Activated CD4-positive, alpha-beta T cell treated with anti-CD3 and anti-CD28 coated beads, Interleukin-2, amount 50 U/mL, for 16 hours (primary cell): ENCODE measurements around the gene SHMT2.

ENCODE experiments used
- DNase-seq: peaks from one replicate; pipeline ENCODE4 v3.0.0-alpha.2; 2020

SHMT2 gene

DNA sequence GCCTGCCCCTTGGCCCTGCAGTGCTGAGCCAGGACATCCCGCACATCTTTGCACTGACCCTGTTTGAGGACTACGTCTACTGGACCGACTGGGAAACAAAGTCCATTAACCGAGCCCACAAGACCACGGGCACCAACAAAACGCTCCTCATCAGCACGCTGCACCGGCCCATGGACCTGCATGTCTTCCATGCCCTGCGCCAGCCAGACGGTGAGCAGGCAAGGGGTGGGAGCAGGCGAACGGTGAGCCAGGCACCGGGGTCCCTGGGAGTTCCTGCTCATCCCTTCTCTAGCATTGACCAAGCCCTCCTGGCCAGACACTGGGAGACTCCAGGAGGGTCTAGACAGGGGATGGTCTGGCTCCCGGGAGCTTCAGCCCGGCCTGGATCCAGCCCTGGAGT is 30.3 kb upstream of the SHMT2 start:
- DNase-seq: no peak

DNA sequence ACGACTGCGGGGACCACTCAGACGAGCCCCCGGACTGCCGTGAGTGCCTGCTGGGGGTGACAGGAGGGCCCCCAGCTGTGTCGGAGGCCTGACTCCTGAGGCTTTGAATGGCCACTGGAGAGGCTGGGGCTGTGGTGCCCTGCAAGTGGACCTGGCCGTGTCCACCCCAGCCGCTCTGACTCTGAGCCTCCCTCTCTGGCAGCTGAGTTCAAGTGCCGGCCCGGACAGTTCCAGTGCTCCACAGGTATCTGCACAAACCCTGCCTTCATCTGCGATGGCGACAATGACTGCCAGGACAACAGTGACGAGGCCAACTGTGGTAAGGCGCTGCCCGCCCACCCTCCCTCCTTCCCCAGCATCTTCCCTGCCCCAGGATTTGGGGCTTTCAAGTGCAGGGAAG is 29.0 kb upstream of the SHMT2 start:
- no peak for DNase-seq

GRCh38 chr12:57201219-57201618 is 28.3 kb upstream of the SHMT2 start:
- no peak for DNase-seq

DNA sequence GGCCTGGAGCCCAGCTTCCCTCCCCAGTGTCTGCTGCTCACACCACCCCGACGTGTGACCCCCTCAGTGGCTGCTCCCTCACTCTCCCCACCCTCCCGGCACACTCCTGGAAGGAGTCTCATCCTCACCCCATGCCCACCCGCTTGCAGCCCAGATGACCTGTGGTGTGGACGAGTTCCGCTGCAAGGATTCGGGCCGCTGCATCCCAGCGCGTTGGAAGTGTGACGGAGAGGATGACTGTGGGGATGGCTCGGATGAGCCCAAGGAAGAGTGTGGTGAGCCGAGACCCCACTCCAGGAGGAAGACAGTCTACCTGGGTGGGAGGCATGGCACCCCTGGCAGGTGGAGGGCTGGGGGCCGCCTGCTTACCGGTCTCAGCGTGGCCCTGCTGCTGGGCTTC is 27.9 kb upstream of the SHMT2 start:
- DNase-seq: no peak

DNA sequence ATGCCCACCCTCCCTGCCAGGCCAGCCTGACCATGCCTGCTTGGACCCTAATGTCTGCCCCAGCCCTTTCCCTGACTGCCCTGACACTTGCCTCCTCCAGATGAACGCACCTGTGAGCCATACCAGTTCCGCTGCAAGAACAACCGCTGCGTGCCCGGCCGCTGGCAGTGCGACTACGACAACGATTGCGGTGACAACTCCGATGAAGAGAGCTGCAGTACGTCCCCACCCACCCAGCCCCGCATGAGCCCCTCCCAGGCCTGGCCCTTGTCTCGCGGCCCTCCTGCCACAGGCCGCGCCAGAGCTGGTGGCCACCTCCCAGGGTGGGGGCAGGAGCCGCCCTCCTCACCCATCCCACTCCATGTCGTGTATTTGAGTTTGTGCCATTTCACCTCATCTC is 27.2 kb upstream of the SHMT2 start:
- no peak for DNase-seq

- no peak for DNase-seq
Measured at GRCh38 chr12:57203201-57203600, 26.3 kb upstream of the SHMT2 start.

DNA sequence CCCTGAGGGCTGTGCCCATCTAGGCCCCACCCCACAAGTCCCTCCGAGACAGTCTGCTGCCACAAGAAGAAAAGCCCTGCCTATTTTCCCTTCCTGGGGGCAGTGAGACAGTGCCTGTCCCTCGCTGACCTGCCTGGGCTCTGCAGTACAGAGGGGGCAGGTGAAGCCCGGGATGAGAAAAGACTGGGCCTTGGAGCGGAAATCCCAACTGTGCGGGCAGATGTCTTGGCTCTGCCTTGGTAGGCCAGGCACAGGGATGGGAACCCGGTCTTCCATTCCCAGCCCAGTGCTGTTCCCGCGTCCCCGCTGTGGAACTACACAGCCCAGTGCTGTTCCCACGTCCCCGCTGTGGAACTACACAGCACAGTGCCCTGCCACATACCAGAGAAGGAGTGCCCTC is 25.7 kb upstream of the SHMT2 start:
- DNase-seq: no peak

GRCh38 chr12:57204454-57204853 is 25.1 kb upstream of the SHMT2 start:
- DNase-seq: no peak

- DNase-seq: no peak
Measured at GRCh38 chr12:57205186-57205585, 24.3 kb upstream of the SHMT2 start.

DNA sequence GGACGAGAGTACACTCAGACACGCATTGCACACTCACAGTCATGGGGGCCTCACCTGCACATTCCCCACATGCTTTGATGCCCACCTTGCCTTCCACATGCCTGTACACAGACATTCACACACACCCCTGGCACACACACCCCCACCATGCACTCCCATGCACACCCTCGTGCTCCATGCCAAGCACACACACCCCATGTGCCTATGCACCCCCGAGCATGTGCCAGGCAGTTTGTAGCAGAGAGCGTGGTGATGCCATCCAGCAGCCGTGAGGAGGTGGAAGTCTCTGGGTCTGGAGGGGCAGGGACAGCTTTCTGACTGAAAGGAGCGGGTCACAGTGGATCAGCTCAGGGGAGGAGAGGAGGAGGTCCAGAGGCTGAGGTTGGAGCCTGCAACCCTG is 23.6 kb upstream of the SHMT2 start:
- no peak for DNase-seq

DNA sequence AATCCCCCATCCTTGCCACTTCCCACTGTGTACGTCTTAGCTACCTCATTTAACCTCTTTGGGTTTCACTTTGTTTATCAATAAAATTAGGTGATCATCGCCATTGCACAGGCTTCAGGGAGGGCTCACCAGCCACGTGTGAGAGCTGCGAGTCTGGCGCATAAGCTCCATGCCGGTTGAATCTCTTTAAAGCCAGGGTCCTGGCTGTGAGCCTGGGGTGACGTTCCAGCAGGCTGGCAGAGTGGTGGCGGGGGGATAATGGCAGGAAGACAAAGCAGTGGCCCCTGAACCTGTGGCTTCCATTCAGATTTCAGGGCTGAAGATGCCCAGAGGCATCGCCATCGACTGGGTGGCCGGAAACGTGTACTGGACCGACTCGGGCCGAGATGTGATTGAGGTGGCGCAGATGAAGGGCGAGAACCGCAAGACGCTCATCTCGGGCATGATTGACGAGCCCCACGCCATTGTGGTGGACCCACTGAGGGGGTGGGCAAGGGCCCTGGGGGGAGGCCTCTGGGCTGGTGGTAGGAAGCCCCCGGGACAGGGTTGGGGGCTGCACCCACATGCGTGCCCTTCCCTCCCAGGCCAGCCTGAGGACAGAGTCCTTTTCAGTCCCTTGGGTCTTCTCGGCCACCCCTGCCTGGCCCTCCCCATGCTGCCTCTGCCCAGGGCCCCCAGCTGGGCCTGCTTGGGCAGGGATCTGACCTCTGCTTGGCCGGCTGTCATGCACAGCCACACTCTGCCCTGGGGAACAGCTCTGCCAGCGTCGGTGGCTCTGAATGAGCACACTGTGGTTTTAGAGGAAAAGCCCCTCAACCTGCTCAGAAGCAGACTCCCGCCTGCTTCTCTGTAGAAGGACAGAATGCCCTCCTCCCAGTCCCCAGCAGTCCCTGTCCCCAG is 21.5 kb upstream of the SHMT2 start:
- no peak for DNase-seq

DNA sequence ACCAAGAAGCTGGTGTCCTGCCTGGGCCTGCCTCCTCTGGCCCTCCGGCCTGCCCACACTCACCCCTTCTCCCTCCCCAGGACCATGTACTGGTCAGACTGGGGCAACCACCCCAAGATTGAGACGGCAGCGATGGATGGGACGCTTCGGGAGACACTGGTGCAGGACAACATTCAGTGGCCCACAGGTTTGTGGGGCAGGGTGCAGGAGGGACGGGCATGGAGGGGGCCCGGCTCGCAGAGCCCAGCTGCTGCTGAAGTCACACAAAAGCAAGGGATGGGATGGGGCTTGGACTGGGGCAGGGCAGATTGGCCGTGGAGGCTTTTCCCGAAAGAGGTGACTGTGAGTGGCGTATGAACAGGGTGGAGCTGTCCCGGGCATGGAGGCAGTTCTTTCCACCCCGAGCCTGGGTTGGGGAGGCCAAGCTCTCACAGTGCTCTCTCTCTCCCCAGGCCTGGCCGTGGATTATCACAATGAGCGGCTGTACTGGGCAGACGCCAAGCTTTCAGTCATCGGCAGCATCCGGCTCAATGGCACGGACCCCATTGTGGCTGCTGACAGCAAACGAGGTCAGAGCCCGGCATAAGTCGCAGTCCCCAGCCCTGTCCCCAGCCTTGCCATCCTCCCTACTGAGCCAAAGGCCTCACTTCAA is 20.8 kb upstream of the SHMT2 start:
- DNase-seq: no peak

DNA sequence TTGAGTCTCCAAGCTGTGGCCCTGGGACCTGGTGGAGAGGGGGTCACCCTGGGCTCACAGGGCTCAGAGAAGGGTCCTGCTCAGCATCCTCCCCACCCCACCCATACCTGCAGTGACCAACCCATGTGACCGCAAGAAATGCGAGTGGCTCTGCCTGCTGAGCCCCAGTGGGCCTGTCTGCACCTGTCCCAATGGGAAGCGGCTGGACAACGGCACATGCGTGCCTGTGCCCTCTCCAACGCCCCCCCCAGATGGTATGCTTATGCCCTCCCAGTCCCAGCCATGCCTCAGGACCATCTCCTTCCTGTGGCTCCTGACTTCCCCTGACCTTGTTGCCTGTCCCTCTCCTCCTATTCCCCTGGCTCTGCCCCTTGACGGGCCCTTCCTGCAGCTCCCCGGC is 19.6 kb upstream of the SHMT2 start:
- no peak for DNase-seq

DNA sequence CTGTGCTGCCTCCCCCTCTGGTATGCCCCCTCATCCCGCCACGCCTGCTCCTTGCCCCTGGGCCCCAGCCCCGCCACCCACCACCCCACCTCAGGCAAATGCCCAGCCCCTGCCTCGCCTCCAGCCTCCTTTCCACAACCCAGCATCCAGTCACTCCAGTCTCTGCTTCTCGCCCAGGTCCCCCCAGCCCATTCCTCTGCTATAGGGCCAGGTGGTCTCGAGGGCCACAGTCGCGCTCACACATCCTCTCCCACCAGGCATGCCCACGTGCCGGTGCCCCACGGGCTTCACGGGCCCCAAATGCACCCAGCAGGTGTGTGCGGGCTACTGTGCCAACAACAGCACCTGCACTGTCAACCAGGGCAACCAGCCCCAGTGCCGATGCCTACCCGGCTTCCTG is 19.1 kb upstream of the SHMT2 start:
- no peak for DNase-seq

- no peak for DNase-seq
Measured at GRCh38 chr12:57210926-57211692, 18.4 kb upstream of the SHMT2 start.

- no peak for DNase-seq
Measured at GRCh38 chr12:57211791-57212700, 17.5 kb upstream of the SHMT2 start.

GRCh38 chr12:57212701-57213057 is 16.8 kb upstream of the SHMT2 start:
- no peak for DNase-seq

GRCh38 chr12:57213058-57213715 is 16.3 kb upstream of the SHMT2 start:
- DNase-seq: peak; percentile 85

- DNase-seq: no peak
Measured at GRCh38 chr12:57213763-57214397, 15.6 kb upstream of the SHMT2 start.

GRCh38 chr12:57214398-57214781 is 15.1 kb upstream of the SHMT2 start:
- peak; percentile 73 for DNase-seq

DNA sequence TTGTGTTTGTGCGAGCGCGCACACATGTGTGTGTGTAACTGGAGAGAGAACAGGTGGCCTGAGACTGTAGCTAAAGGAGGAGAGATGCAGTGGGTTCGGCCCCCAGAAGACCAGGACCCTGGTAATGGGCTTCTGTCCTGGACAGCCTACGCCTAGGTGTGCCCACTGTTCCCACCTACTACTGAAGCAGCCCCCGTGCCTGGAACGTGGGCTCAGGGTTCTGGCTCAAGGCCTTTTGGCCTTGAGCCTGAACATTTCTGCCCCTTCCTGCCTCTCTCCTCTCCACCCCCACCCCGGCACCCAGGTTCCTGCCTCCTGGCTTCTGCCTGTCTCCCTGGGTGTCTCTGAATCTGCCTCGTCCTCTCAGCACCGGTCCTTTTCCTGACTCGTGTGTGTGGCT is 14.4 kb upstream of the SHMT2 start:
- DNase-seq: no peak

DNA sequence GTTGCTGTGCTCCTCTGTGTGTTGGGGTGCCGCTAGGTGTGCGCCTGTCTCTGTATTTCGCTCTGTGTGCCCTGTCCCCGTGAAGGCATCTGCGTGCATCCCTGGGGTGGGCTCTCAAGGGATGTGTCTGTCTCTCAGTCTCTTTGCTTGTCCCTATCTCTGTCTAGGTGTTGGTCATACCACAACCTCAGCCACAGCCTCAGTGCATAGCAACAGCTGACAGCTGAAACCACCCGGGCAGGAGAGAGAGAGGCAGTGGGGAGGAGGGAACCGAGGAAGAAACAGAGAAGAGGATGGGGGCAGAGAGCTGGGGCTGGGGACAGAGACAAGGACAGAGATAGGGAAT is 13.9 kb upstream of the SHMT2 start:
- DNase-seq: peak; percentile 54
